Measurements from ENCODE around the gene CHI3L2.
"Not testable (repeated sequence)": the region's sequence is repeated elsewhere in the genome, so short reads cannot be mapped to it uniquely, and the experiment has no call there.

The CHI3L2 gene

GRCh38 chr1:111214884-111215283 lies 12.6 kb upstream of the CHI3L2 start:
- Histone ChIP-seq H3K27ac (ENCODE audit: low read length) (peak overlapping the region; percentile 89; the same call in 1 of the 2 replicates), H3F3A (ENCODE audit: insufficient read depth, low read length) (peaks cover 18% of the 10 kb centered on the region), H3K27me3 (replicated peaks; ENCODE audit: insufficient read depth, low read length) (no peaks in the 10 kb centered on the region), H3K4me2 (ENCODE audit: low read depth, low read length) (peak overlapping the region; percentile 63; the same call in 1 of the 2 replicates), H3K9me2 (replicated peaks; ENCODE audit: insufficient read depth, low read length) (no peaks in the 10 kb centered on the region), H3K36me3 (replicated peaks; ENCODE audit: insufficient read depth, low read length) (no peaks in the 10 kb centered on the region), H3K79me2 (ENCODE audit: low read length) (no peaks in the 10 kb centered on the region), H3K9ac (ENCODE audit: low read length) (no peak overlapping the region), H3K9me3 (replicated peaks; ENCODE audit: insufficient read depth, low read length) (no peaks in the 10 kb centered on the region), H2AFZ (ENCODE audit: low read length) (no peak overlapping the region), H4K20me1 (ENCODE audit: insufficient read depth, low read length) (no peaks in the 10 kb centered on the region), H3K4me3 (ENCODE audit: low read length) (no peak overlapping the region; the same call in 1 of the 2 replicates), H3K4me1 (ENCODE audit: low read length) (peaks cover 50% of the 10 kb centered on the region)
- TF ChIP-seq EZH2 (optimal IDR thresholded peaks at IDR 0.05; ENCODE audit: low read depth, low read length), result no peak
- TF ChIP-seq CTCF (IDR thresholded peaks at IDR 0.05; ENCODE audit: low read length), result no peak
- no peak for TF ChIP-seq EZH2phosphoT487 (IDR thresholded peaks at IDR 0.05; ENCODE audit: low read length)
- DNase-seq, result peak; percentile 9

GRCh38 chr1:111215285-111215684 lies 12.2 kb upstream of the CHI3L2 start:
- peak overlapping the region; percentile 63 for H3K4me2 ChIP-seq (ENCODE audit: low read depth, low read length)

GRCh38 chr1:111216751-111217150 lies 10.8 kb upstream of the CHI3L2 start:
- Histone ChIP-seq H3K9ac (ENCODE audit: low read length) (peak overlapping the region; percentile 38; the same call in 1 of the 2 replicates), H2AFZ (ENCODE audit: low read length) (no peak overlapping the region), H3K4me1 (ENCODE audit: low read length) (peaks cover 66% of the 10 kb centered on the region)

More at GRCh38 chr1:111215285-111215684, 12.2 kb upstream of the CHI3L2 start:
- not testable (repeated sequence) for H3K27me3 ChIP-seq (replicated peaks; ENCODE audit: insufficient read depth, low read length); H4K20me1 ChIP-seq (ENCODE audit: insufficient read depth, low read length); H3K36me3 ChIP-seq (replicated peaks; ENCODE audit: insufficient read depth, low read length); H3K9me3 ChIP-seq (replicated peaks; ENCODE audit: insufficient read depth, low read length); DNase-seq; H3K79me2 ChIP-seq (ENCODE audit: low read length); H3K9me2 ChIP-seq (replicated peaks; ENCODE audit: insufficient read depth, low read length)
- peak overlapping the region; percentile 51; the same call in 1 of the 2 replicates for H2AFZ ChIP-seq (ENCODE audit: low read length)
- H3K4me3 ChIP-seq (ENCODE audit: low read length), result peak overlapping the region; percentile 42; the same call in 1 of the 2 replicates
- peaks cover 54% of the 10 kb centered on the region for H3K4me1 ChIP-seq (ENCODE audit: low read length)
- peak overlapping the region; percentile 89 for H3K27ac ChIP-seq (ENCODE audit: low read length)
- H3F3A ChIP-seq (ENCODE audit: insufficient read depth, low read length), result peaks cover 21% of the 10 kb centered on the region
- H3K9ac ChIP-seq (ENCODE audit: low read length), result peak overlapping the region; percentile 38; the same call in 1 of the 2 replicates

GRCh38 chr1:111217183-111217910 lies 10.2 kb upstream of the CHI3L2 start:
- H3K9me3 ChIP-seq (replicated peaks; ENCODE audit: insufficient read depth, low read length), result no peaks in the 10 kb centered on the region
- 0 out of 2 replicates have a peak overlapping the region, but pooled peaks have one; percentile 63 for H3K4me2 ChIP-seq (ENCODE audit: low read depth, low read length)
- no peak overlapping the region for H2AFZ ChIP-seq (ENCODE audit: low read length)
- DNase-seq, result no peak
- TF ChIP-seq CTCF (IDR thresholded peaks at IDR 0.05; ENCODE audit: low read length) (no peak), EZH2 (optimal IDR thresholded peaks at IDR 0.05; ENCODE audit: low read depth, low read length) (no peak), EZH2phosphoT487 (IDR thresholded peaks at IDR 0.05; ENCODE audit: low read length) (no peak)
- H3F3A ChIP-seq (ENCODE audit: insufficient read depth, low read length), result peaks cover 36% of the 10 kb centered on the region
- H3K4me1 ChIP-seq (ENCODE audit: low read length), result peaks cover 72% of the 10 kb centered on the region
- no peak overlapping the region for H3K4me3 ChIP-seq (ENCODE audit: low read length)
- no peak overlapping the region for H3K9ac ChIP-seq (ENCODE audit: low read length)
- H4K20me1 ChIP-seq (ENCODE audit: insufficient read depth, low read length), result no peaks in the 10 kb centered on the region
- peak overlapping the region; percentile 89; the same call in 1 of the 2 replicates for H3K27ac ChIP-seq (ENCODE audit: low read length)
- H3K36me3 ChIP-seq (replicated peaks; ENCODE audit: insufficient read depth, low read length), result no peaks in the 10 kb centered on the region
- H3K9me2 ChIP-seq (replicated peaks; ENCODE audit: insufficient read depth, low read length), result no peaks in the 10 kb centered on the region
- H3K79me2 ChIP-seq (ENCODE audit: low read length), result no peaks in the 10 kb centered on the region
- H3K27me3 ChIP-seq (replicated peaks; ENCODE audit: insufficient read depth, low read length), result no peaks in the 10 kb centered on the region

More at GRCh38 chr1:111216751-111217150, 10.8 kb upstream of the CHI3L2 start:
- no peaks in the 10 kb centered on the region for H3K9me2 ChIP-seq (replicated peaks; ENCODE audit: insufficient read depth, low read length)
- H4K20me1 ChIP-seq (ENCODE audit: insufficient read depth, low read length), result no peaks in the 10 kb centered on the region
- no peaks in the 10 kb centered on the region for H3K79me2 ChIP-seq (ENCODE audit: low read length)
- no peaks in the 10 kb centered on the region for H3K36me3 ChIP-seq (replicated peaks; ENCODE audit: insufficient read depth, low read length)
- no peak for TF ChIP-seq EZH2 (optimal IDR thresholded peaks at IDR 0.05; ENCODE audit: low read depth, low read length)
- peaks cover 30% of the 10 kb centered on the region for H3F3A ChIP-seq (ENCODE audit: insufficient read depth, low read length)
- peak overlapping the region; percentile 63; the same call in 1 of the 2 replicates for H3K4me2 ChIP-seq (ENCODE audit: low read depth, low read length)
- no peaks in the 10 kb centered on the region for H3K27me3 ChIP-seq (replicated peaks; ENCODE audit: insufficient read depth, low read length)
- H3K27ac ChIP-seq (ENCODE audit: low read length), result peak overlapping the region; percentile 89
- H3K9me3 ChIP-seq (replicated peaks; ENCODE audit: insufficient read depth, low read length), result no peaks in the 10 kb centered on the region
- no peak for DNase-seq
- no peak overlapping the region for H3K4me3 ChIP-seq (ENCODE audit: low read length)
